HG03095 (cell line): Measurements from ENCODE around the gene PALM.

Source experiments
- ATAC-seq: cut with Tn5 transposase; IDR thresholded peaks from one replicate; pipeline ENCODE4 v1.9.1; 2021; ENCODE audit warnings: moderate library complexity; ENCODE audit not compliant: unreplicated experiment

Gene PALM

GRCh38 chr19:750640-751423, 42.1 kb downstream of the PALM start, which contains the start of gene MISP:
TSS of gene MISP (plus strand) at chr19:751112. CDS start at chr19:756947, 5,835 bp downstream.
- no peak for ATAC-seq

- no peak for ATAC-seq
Measured at GRCh38 chr19:751501-752341, 43.0 kb downstream of the PALM start.

DNA sequence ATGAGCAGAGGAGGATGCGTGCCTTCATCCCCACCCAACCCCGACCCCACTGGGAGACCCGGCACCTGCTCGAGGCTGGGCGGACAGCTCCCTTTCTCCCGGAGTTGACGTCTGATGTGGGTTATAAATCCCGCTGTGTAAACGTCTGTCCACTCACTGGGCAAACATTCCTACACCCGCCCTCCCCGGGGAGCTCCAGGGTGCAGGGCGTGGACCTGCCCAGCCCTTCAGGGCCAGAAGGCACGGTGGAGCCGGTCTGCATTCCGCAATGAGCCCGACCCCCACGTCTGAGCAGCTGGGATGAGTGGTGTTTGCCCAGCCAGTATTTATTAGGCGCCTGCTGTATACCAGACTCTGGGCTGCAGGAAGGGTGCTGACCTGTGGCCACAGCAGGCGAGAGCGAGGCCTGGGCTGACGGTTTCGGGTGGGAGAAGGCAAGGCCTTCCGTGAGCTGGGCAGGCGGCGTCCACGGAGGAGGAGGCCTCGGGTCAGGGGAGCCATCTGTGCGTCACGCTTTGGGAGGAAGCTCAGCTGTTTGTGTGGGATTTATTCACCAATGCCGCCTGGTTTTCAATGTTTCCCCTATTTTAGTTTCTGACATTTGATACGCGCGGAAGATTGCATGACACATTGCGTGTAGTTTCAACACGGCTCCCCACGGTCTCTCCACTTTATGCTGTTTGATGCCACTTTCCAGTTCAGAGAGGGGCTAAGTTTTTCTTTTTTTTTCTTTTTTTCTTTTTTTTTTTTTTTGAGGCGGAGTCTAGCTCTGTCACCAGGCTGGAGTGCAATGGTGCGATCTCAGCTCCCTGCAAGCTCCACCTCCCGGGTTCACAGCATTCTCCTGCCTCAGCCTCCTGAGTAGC, 44.1 kb downstream of the PALM start:
- no peak for ATAC-seq

DNA sequence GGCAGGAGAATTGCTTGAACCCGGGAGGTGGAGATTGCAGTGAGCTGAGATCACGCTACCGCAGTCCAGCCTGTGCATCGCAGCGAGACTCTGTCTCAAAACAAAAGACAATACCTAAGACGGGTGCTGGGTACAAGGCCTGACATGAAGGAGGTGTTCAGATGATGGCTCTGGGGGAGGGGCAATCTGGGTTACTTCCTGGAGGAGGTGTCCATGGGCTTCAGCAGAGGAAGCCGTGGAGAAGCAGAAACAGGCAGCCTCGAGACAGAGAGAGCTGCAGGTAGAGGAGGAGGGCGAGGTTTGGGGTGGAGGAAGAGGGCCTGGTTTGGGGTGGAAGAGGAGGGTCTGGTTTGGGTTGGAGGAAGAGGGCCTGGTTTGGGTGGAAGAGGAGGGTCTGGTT, 45.8 kb downstream of the PALM start:
- ATAC-seq: no peak

DNA sequence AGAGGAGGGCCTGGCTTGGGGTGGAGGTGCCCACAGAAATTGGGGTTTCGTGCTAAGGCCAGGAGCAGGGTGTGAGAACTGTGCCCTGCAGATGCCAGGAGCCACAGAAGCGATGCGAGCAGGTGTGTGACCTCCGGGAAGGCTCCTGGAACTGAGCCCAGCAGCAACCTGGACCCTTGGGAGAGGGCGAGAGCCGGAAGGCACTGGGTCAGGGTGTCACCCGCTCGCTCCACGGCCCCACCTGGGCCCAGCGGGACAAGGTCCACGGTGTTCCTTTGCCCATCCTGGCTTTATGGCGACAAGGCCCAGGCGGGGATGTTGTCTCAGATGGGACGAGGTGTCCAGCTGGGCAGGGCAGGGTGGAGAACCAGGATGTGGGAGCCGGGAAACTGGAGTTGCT, 46.3 kb downstream of the PALM start:
- ATAC-seq: no peak

GRCh38 chr19:756236-756635, 47.5 kb downstream of the PALM start:
- ATAC-seq: no peak

DNA sequence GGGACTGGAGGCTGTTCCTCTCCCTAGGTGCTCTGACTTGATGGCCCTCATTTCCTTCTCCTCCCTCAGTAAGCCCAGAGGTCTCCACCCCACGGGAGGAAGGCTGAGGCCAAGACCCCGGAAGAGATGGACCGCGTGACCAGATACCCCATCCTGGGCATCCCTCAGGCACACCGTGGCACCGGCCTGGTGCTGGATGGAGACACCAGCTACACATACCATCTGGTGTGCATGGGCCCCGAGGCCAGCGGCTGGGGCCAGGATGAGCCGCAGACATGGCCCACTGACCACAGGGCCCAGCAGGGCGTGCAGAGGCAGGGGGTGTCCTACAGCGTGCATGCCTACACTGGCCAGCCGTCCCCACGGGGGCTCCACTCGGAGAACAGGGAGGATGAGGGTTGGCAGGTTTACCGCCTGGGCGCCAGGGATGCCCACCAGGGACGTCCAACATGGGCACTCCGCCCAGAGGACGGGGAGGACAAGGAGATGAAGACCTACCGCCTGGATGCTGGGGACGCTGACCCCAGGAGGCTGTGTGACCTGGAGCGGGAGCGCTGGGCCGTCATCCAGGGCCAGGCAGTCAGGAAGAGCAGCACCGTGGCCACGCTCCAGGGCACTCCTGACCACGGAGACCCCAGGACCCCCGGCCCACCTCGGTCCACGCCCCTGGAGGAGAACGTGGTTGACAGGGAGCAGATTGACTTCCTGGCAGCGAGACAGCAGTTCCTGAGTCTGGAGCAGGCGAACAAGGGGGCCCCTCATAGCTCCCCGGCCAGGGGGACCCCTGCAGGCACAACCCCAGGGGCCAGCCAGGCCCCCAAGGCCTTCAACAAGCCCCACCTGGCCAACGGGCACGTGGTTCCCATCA, 48.3 kb downstream of the PALM start:
- ATAC-seq: no peak

DNA sequence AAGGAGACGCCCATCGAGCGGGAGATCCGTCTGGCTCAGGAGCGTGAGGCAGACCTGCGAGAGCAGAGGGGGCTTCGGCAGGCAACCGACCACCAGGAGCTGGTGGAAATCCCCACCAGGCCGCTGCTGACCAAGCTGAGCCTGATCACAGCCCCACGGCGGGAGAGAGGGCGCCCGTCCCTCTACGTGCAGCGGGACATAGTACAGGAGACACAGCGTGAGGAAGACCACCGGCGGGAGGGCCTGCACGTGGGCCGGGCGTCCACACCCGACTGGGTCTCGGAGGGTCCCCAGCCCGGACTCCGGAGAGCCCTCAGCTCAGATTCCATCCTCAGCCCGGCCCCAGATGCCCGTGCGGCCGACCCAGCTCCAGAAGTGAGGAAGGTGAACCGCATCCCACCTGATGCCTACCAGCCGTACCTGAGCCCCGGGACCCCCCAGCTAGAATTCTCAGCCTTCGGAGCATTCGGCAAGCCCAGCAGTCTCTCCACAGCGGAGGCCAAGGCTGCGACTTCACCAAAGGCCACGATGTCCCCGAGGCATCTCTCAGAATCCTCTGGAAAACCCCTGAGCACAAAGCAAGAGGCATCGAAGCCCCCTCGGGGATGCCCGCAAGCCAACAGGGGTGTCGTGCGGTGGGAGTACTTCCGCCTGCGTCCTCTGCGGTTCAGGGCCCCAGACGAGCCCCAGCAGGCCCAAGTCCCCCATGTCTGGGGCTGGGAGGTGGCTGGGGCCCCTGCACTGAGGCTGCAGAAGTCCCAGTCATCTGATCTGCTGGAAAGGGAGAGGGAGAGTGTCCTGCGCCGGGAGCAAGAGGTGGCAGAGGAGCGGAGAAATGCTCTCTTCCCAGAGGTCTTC, 49.3 kb downstream of the PALM start:
- no peak for ATAC-seq

GRCh38 chr19:763181-763580, 54.4 kb downstream of the PALM start:
- ATAC-seq: no peak

- no peak for ATAC-seq
Measured at GRCh38 chr19:763869-764268, 55.1 kb downstream of the PALM start.

GRCh38 chr19:764301-764700, 55.6 kb downstream of the PALM start:
- no peak for ATAC-seq

- ATAC-seq: no peak
Measured at GRCh38 chr19:765179-765738, 56.5 kb downstream of the PALM start.

DNA sequence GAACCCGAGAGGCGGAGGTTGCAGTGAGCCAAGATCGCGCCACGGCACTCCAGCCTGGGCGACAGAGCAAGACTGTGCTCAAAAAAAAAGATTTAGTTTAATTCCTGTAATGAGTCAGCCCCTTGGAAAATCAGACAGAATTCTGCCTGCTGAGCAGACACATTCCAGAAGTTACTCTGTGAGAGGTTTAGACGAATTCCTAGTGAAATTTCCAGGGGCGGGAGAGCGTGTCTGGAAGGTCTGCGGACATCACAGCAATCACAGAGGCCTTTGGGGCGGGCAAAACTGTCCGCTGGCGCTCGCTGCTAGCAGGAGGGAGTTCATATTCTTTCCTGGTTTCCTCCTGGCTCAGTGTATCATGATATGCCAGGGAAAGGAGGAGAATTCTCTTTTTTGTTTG, 59.7 kb downstream of the PALM start:
- ATAC-seq: no peak

DNA sequence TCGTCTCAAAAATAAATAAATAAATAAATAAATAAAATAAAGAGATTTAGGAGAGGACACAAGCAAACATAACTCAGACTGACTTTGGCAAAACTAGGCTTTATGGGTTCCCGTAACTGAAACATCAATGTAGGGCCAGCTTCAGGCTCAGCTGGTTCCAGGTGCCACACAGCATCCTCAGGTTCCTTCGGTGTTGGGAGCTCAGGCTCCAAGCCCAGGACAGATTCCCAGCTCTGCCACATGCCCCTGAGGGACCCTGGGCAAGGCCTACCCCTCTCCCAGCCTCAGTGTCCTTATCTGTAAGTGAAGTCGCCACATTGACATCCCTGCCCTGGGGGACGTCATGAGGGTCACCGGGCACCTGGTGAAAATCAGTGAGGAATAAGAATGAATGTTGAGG, 60.9 kb downstream of the PALM start:
- no peak for ATAC-seq

DNA sequence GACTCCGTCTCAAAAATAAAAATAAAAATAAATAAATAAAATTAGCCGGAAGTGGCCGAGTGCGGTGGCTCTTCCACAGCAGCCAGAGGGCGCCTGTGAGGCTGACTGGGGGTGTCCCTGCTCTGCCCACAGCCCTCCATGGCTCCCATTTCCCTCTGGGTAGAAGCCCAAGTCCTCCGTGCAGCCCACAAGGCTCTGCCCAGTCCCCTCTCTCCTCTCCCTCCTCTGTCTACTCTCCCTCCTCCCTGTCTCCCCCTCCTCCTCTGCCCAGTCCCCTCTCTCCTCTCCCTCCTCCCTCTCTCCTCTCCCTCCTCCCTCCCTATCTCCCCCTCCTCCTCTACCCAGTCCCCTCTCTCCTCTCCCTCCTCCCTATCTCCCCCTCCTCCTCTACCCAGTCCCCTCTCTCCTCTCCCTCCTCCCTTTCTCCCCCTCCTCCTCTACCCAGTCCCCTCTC, 62.6 kb downstream of the PALM start:
- no peak for ATAC-seq

DNA sequence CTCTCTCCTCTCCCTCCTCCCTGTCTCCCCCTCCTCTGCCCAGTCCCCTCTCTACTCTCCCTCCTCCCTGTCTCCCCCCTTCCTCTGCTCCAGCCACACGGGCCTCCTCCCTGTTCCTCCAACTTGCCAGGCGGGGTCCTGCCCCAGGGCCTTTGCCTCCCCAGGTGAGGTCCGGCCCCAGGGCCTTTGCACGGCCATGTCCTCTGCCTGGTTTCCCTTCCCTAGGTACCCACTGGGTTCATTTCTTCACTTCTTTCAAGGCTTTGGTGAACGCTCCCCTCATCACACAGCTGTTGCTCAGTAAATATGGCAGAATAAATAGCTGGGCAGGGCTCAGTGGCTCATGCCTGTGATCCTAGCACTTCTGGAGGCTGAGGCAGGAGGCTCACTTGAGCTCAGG, 63.3 kb downstream of the PALM start:
- ATAC-seq: no peak

- ATAC-seq: no peak
Measured at GRCh38 chr19:772730-773436, 64.1 kb downstream of the PALM start.

GRCh38 chr19:776549-776948, 67.8 kb downstream of the PALM start:
- no peak for ATAC-seq
